MV-4-11 (cell line): Measurements from ENCODE around the gene PUS1.

Source experiments
- DNase-seq: peaks from one replicate; lab custom pipeline; 2025; lab: John Stamatoyannopoulos, UW

Gene PUS1

GRCh38 chr12:131916306-131917138 lies 12.6 kb upstream of the PUS1 start:
- no peak for DNase-seq

DNA sequence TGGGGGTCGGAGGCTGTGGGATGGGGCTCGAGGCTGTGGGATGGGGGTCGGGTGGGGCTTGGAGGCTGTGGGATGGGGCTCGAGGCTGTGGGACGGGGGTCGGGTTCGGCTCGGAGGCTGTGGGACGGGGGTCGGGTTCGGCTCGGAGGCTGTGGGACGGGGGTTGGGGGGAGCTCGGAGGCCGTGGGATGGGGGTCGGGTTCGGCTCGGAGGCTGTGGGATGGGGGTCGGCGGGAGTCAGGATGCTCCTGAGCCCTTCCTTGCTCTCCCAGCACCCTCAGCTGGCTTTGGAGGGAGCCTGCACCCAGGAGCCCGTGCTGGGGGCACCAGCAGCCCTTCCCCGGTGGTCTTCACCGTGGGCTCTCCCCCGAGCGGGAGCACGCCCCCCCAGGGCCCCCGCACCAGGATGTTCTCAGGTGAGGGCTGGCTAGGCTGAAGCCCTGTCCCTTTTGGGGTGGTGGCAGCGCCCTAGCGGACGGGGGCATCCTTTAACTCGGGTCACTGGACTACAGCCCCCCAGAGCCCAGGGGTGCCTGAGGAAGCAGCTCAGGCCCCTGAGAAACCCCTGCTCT lies 11.9 kb upstream of the PUS1 start:
- DNase-seq: no peak

DNA sequence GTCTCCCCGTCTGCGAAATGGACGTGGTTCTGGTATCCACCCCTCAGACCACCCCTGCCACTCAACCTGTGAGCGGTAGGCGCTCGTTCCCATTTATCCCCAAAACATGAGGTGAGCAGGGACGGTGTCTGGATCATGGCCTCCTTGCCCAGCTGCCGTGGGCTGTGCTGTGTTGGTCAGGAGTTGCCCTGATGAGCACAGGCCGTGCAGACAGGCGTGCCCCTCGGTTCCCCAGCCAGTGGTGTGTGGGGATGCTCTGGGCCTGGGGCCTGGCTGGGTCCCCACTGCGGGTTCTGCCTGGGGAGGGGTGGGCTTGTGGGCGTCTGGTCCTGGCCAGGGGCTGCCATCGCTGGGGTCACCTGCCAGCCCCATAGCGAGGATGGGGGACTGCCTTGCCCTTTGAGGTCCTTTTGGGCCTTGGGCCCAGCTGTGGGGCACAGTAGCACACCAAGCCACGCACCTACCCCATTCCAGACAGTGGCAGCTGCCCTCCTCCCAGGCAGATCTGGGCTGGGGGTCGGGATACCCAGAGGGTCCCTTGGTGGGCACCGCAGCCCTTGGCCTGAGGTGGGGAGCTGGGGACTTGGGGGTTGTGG lies 11.3 kb upstream of the PUS1 start:
- DNase-seq: no peak

DNA sequence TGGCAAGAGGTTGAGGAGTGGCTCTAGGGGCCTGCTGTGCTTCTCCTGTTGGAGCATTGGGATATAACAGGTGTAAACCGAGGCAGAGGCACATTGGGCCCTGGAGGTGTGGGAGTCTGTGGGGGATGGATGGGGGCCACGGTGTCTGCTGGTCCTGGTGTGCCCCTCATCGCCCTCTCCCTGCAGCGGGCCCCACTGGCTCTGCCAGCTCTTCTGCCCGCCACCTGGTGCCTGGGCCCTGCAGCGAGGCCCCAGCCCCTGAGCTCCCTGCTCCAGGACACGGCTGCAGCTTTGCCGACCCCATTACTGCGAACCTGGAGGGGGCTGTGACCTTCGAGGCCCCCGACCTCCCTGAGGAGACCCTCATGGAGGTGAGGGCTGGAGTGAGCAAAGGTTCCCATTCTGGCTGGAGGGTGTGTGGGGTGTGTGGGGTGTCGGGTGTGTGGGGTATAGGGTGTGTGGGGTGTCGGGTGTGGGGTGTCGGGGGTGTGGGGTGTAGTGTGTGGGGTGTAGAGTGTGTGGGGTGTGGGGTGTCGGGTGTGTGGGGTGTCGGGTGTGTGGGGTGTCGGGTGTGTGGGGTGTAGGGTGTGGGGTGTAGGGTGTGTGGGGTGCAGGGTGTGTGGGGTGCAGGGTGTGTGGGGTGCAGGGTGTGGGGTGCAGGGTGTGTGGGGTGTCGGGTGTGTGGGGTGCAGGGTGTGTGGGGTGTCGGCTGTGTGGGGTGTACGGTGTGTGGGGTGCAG lies 10.6 kb upstream of the PUS1 start:
- DNase-seq: no peak

- no peak for DNase-seq
These were observed 10.1 kb upstream of the PUS1 start for GRCh38 chr12:131919051-131919347.

- no peak for DNase-seq
These were observed 9.5 kb upstream of the PUS1 start for GRCh38 chr12:131919366-131920156.

DNA sequence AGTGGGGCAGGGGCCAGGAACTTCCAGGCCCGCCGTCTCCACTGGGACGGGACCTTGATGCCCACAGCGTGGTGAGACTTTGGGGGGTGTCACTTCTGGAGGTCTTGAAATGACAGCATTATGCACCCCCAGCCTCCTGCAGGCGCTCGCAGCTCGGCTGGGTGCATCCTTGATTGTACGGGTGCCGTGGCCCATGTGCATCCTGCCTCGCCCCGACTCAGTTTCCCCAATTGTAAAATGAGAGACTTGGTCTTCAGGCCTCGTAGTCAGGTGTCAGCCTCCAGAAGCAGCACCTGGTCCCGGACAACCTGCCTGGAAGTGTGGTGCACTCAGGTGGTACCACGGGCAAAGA lies 8.9 kb upstream of the PUS1 start:
- DNase-seq: no peak

- no peak for DNase-seq
These were observed 7.9 kb upstream of the PUS1 start for GRCh38 chr12:131920902-131921840.

GRCh38 chr12:131921866-131922769 lies 7.0 kb upstream of the PUS1 start:
- DNase-seq: no peak

GRCh38 chr12:131922772-131923171 lies 6.3 kb upstream of the PUS1 start:
- no peak for DNase-seq

DNA sequence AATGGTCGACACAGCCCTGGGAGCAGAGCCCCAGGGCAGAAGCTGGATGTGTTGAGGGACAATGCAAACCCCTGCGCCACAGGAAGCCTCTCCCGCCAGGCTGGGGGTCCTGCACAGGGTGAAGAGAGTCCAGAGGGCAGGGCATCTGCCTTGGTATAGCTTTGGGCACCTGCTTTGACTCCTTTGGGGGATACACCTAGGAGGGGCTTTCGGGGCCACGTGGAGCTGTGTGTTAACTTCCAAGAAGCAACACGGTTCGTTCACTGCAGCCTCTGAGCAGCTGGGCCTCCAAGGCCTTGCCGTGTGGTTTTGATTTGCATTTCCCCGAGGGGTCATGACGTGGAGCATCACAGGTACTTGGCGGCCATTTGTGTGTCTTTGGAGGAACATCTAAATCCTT lies 5.8 kb upstream of the PUS1 start:
- DNase-seq: no peak

DNA sequence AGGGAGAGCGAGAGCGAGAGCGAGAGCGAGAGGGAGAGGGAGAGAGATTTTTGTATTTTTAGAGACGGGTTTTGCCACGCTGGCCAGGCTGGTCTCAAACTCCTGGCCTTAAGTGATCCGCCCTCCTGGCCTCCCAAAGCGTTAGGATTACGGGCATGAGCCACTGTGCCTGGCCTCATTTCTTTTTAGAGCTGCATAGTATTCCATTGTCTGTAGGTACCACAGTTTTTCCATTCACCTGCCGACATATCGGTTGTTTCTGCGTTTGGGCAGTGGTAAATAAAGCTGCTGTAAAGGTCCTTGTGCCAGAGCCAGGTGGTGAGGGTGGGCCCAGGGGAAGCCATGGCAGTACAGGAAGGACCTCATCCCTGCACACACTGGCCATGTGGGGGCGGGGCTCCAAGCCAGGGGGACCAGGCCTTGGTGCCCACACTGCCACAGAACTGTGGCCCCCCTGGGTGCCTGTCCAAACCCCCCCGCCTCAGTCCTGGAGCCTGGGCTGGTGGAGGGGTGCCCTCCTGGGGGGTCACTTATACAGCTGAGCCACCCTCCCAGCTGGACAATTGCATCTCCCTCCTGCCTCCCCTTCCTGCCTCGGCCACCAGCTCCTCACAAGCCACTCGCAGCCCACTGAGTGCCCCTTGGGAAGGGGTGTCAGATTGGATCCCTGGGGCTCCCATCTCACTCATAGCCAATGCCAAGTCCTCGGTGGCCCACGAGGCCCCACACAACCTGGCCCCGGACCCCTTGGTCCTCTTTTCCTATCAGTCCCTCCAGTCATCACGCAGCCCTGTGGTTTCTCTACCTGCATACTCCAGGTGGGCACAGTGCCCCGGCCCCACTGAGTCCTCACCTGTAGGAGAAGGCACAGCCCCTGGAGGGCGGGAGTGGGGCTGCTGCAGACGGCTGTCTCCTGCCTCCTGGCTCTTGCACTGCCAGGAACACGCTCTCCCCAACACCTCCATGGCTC lies 1.7 kb upstream of the PUS1 start:
- DNase-seq: no peak

DNA sequence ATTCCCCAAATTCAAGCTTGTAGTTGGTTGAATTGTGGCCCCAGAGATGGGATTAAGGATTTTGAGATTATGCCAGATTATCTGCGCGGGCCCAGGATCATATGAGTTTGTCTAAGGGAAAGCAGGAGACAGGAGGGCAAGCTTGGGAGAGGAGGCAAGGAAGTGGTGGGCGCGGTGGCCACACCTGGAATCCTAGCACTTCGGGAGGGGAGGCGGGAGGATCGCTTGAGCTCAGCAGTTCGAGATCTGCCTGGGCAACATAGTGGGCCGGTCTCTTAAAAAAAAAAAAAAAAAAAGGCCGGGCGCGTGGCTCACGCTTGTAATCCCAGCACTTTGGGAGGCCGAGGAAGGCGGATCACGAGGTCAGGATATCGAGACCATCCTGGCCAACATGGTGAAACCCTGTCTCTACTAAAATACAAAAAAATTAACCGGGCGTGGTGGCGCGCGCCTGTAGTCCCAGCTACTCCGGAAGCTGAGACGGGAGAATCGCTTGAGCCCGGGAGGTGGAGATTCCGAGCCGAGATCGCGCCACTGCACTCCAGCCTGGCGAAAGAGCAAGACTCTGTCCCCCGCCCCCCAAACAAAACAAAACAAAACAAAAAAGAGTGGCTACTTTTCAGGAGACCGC lies 881 bp upstream of the PUS1 start:
- no peak for DNase-seq

- DNase-seq: no peak
These were observed 743 bp downstream of the PUS1 start for GRCh38 chr12:131929581-131930456.

DNA sequence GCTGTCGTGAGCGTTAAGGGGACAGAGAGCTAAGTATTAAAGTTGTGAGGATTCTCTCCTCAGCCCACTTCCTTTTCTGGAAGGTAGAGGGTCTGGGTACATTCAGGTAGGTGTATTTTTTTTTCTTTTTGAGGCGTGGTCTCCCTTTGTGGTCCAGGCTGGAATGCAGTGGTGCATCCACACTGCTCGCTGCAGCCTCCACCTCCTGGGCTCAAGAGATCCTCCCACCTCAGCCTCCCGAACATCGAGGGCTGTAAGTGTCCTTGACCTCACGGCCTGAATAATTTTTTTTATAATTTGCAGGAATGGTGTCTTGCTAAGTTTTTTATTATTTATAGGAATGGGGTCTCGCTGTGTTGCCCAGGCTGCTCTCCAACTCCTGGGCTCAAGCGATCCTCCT lies 1.4 kb downstream of the PUS1 start:
- DNase-seq: no peak

GRCh38 chr12:131933387-131933786 lies 4.3 kb downstream of the PUS1 start:
- no peak for DNase-seq

GRCh38 chr12:131934535-131934934 lies 5.5 kb downstream of the PUS1 start:
- no peak for DNase-seq
